Mucosa of rectum (tissue), 2 donors: ENCODE data around the gene PDE5A.
"Not testable (repeated sequence)": the region's sequence is repeated elsewhere in the genome, so short reads cannot be mapped to it uniquely, and the experiment has no call there.

Source experiments
- H3K27ac ChIP-seq, 2 donors: one replicate each; pipeline ENCODE4 v1.7.0; 2013; ENCODE audit warnings: inconsistent platforms in 2 of 2, low read depth in 2 of 2, low read length in 2 of 2
- H3K27me3 ChIP-seq, 2 donors: one replicate each; pipeline ENCODE4 v1.7.0; 2013; ENCODE audit warnings: low read length in 2 of 2; ENCODE audit not compliant: control insufficient read depth in 2 of 2, insufficient read depth in 2 of 2
- H3K36me3 ChIP-seq, 2 donors: one replicate each; pipeline ENCODE4 v1.7.0; 2013; ENCODE audit warnings: low read length in 2 of 2; ENCODE audit not compliant: control insufficient read depth in 2 of 2, insufficient read depth in 2 of 2
- H3K4me1 ChIP-seq, 2 donors: one replicate each; pipeline ENCODE4 v1.7.0; 2013; ENCODE audit warnings: low read length in 2 of 2, mild to moderate bottlenecking in 1 of 2; ENCODE audit not compliant: control insufficient read depth in 2 of 2, insufficient read depth in 2 of 2
- H3K4me3 ChIP-seq, 2 donors: one replicate each; pipeline ENCODE4 v1.7.0; 2013; ENCODE audit warnings: low read length in 2 of 2
- H3K9ac ChIP-seq, 2 donors: one replicate each; pipeline ENCODE4 v1.7.0; 2013; ENCODE audit warnings: low read length in 2 of 2, low read depth in 1 of 2, mild to moderate bottlenecking in 1 of 2
- H3K9me3 ChIP-seq, 2 donors: one replicate each; pipeline ENCODE4 v1.7.0; 2013; ENCODE audit warnings: low read length in 2 of 2; ENCODE audit not compliant: control insufficient read depth in 2 of 2
- donor health status: healthy.
- donor health status: Normal muscosa, but diverticular disease.

PDE5A gene

GRCh38 chr4:119489305-119489704 is 139.3 kb downstream of the PDE5A start:
- Histone ChIP-seq H3K9ac (no peak overlapping the region), H3K27ac (no peak overlapping the region), H3K9me3 (no peaks in the 10 kb centered on the region), H3K4me3 (no peak overlapping the region), H3K4me1 (no peaks in the 10 kb centered on the region), H3K27me3 (no peaks in the 10 kb centered on the region), H3K36me3 (no peaks in the 10 kb centered on the region)

GRCh38 chr4:119480331-119480730 is 148.3 kb downstream of the PDE5A start:
- Histone ChIP-seq H3K27ac (no peak overlapping the region), H3K36me3 (peaks cover 6% of the 10 kb centered on the region in 2 donors), H3K4me1 (peaks cover 8 to 15% of the 10 kb centered on the region in 2 donors), H3K27me3 (no peaks in the 10 kb centered on the region), H3K9ac (no peak overlapping the region), H3K9me3 (no peaks in the 10 kb centered on the region), H3K4me3 (no peak overlapping the region)

GRCh38 chr4:119479835-119480234 is 148.8 kb downstream of the PDE5A start:
- H3K4me3 ChIP-seq: no peak overlapping the region
- H3K27ac ChIP-seq: no peak overlapping the region
- peaks cover 6% of the 10 kb centered on the region in 2 donors for H3K36me3 ChIP-seq
- peaks cover 8 to 15% of the 10 kb centered on the region in 2 donors for H3K4me1 ChIP-seq
- no peaks in the 10 kb centered on the region for H3K9me3 ChIP-seq
- no peaks in the 10 kb centered on the region for H3K27me3 ChIP-seq
- no peak overlapping the region for H3K9ac ChIP-seq

GRCh38 chr4:119479180-119479808 is 149.3 kb downstream of the PDE5A start:
- H3K36me3 ChIP-seq: peaks cover 6% of the 10 kb centered on the region in 2 donors
- no peaks in the 10 kb centered on the region for H3K9me3 ChIP-seq
- H3K9ac ChIP-seq: no peak overlapping the region
- no peak overlapping the region for H3K4me3 ChIP-seq
- H3K4me1 ChIP-seq: peaks cover 8 to 15% of the 10 kb centered on the region in 2 donors
- no peaks in the 10 kb centered on the region for H3K27me3 ChIP-seq
- no peak overlapping the region for H3K27ac ChIP-seq

- H3K9ac ChIP-seq: no peak overlapping the region
- H3K4me3 ChIP-seq: no peak overlapping the region
- H3K4me1 ChIP-seq: peaks cover 8 to 15% of the 10 kb centered on the region in 2 donors
- H3K36me3 ChIP-seq: peaks cover 6 to 8% of the 10 kb centered on the region in 2 donors
- no peaks in the 10 kb centered on the region for H3K27me3 ChIP-seq
- H3K27ac ChIP-seq: no peak overlapping the region
- no peaks in the 10 kb centered on the region for H3K9me3 ChIP-seq
These were observed 150.0 kb downstream of the PDE5A start for GRCh38 chr4:119478446-119479179.

GRCh38 chr4:119477412-119478053 is 151.1 kb downstream of the PDE5A start:
- H3K9me3 ChIP-seq: no peaks in the 10 kb centered on the region
- peaks cover 8 to 15% of the 10 kb centered on the region in 2 donors for H3K4me1 ChIP-seq
- no peaks in the 10 kb centered on the region for H3K27me3 ChIP-seq
- peaks cover 6 to 8% of the 10 kb centered on the region in 2 donors for H3K36me3 ChIP-seq
- H3K9ac ChIP-seq: no peak overlapping the region
- H3K4me3 ChIP-seq: no peak overlapping the region
- no peak overlapping the region for H3K27ac ChIP-seq

GRCh38 chr4:119471259-119471658 is 157.3 kb downstream of the PDE5A start:
- H3K4me1 ChIP-seq: no peaks in the 10 kb centered on the region
- no peak overlapping the region for H3K4me3 ChIP-seq
- no peaks in the 10 kb centered on the region for H3K27me3 ChIP-seq
- peaks cover 7 to 15% of the 10 kb centered on the region in 2 donors for H3K36me3 ChIP-seq
- H3K9ac ChIP-seq: no peak overlapping the region
- no peak overlapping the region for H3K27ac ChIP-seq
- H3K9me3 ChIP-seq: no peaks in the 10 kb centered on the region

GRCh38 chr4:119470737-119471063 is 157.9 kb downstream of the PDE5A start:
- H3K9ac ChIP-seq: not testable (repeated sequence)

GRCh38 chr4:119470021-119470736 is 158.4 kb downstream of the PDE5A start:
- H3K9me3 ChIP-seq, H3K9ac ChIP-seq, H3K4me3 ChIP-seq, H3K27me3 ChIP-seq, H3K27ac ChIP-seq, H3K4me1 ChIP-seq: not testable (repeated sequence)
- peaks cover 7 to 12% of the 10 kb centered on the region in 2 donors for H3K36me3 ChIP-seq

More at GRCh38 chr4:119470737-119471063, 157.9 kb downstream of the PDE5A start:
- H3K9me3 ChIP-seq, H3K27ac ChIP-seq, H3K4me3 ChIP-seq, H3K4me1 ChIP-seq, H3K27me3 ChIP-seq: not testable (repeated sequence)
- H3K36me3 ChIP-seq: peaks cover 7 to 14% of the 10 kb centered on the region in 2 donors

- not testable (repeated sequence) for H3K9me3 ChIP-seq, H3K4me3 ChIP-seq, H3K4me1 ChIP-seq, H3K9ac ChIP-seq, H3K27ac ChIP-seq, H3K27me3 ChIP-seq
- peaks cover 7 to 12% of the 10 kb centered on the region in 2 donors for H3K36me3 ChIP-seq
These were observed 159.6 kb downstream of the PDE5A start for GRCh38 chr4:119469039-119469438.
